Measurements from ENCODE around the gene SLC6A3.
"Not testable (repeated sequence)": the region's sequence is repeated elsewhere in the genome, so short reads cannot be mapped to it uniquely, and the experiment has no call there.

Gene SLC6A3

GRCh38 chr5:1374679-1375055 lies 70.6 kb downstream of the SLC6A3 start:
- no peak for DNase-seq (ENCODE audit: low read depth)
- TF ChIP-seq, protein P1, sequence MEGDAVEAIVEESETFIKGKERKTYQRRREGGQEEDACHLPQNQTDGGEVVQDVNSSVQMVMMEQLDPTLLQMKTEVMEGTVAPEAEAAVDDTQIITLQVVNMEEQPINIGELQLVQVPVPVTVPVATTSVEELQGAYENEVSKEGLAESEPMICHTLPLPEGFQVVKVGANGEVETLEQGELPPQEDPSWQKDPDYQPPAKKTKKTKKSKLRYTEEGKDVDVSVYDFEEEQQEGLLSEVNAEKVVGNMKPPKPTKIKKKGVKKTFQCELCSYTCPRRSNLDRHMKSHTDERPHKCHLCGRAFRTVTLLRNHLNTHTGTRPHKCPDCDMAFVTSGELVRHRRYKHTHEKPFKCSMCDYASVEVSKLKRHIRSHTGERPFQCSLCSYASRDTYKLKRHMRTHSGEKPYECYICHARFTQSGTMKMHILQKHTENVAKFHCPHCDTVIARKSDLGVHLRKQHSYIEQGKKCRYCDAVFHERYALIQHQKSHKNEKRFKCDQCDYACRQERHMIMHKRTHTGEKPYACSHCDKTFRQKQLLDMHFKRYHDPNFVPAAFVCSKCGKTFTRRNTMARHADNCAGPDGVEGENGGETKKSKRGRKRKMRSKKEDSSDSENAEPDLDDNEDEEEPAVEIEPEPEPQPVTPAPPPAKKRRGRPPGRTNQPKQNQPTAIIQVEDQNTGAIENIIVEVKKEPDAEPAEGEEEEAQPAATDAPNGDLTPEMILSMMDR (IDR thresholded peaks at IDR 0.05; ENCODE audit: control insufficient read depth, insufficient read depth, low read depth, low read length, missing control alignments): no peak
- no peak overlapping the region for H3K4me3 ChIP-seq (ENCODE audit: control insufficient read depth, low read depth, low read length)

- DNase-seq (ENCODE audit: low read depth): no peak
- TF ChIP-seq, protein P1 (IDR thresholded peaks at IDR 0.05; ENCODE audit: control insufficient read depth, insufficient read depth, low read depth, low read length, missing control alignments): no peak
- H3K4me3 ChIP-seq (ENCODE audit: control insufficient read depth, low read depth, low read length): no peak overlapping the region
These were observed 71.1 kb downstream of the SLC6A3 start for GRCh38 chr5:1374030-1374678.

DNA sequence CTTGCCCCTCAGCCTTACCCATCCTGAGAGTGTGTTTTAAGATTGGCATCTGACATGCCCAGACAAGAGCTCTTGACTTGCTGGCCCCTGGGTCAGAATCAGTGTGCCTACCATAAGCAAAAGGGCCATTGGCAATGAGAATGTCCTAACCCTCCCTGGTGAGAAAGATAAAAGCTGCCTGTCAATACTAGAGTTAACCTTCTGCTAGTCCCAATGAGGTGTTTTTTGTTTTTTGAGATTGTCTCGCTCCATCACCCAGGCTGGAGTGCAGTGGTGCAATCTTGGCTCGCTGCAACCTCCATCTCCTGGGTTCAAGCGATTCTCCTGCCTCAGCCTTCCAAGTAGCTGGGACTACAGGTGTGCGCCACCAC lies 73.3 kb downstream of the SLC6A3 start:
- not testable (repeated sequence) for H3K4me3 ChIP-seq (ENCODE audit: control insufficient read depth, low read depth, low read length); DNase-seq (ENCODE audit: low read depth)

- H3K4me3 ChIP-seq (ENCODE audit: control insufficient read depth, low read depth, low read length): no peak overlapping the region
- TF ChIP-seq, protein P1 (IDR thresholded peaks at IDR 0.05; ENCODE audit: control insufficient read depth, insufficient read depth, low read depth, low read length, missing control alignments): no peak
- DNase-seq (ENCODE audit: low read depth): no peak
These were observed 73.8 kb downstream of the SLC6A3 start for GRCh38 chr5:1371218-1371971.

GRCh38 chr5:1370006-1370405 lies 75.2 kb downstream of the SLC6A3 start:
- no peak for DNase-seq (ENCODE audit: low read depth)
- TF ChIP-seq, protein P1 (IDR thresholded peaks at IDR 0.05; ENCODE audit: control insufficient read depth, insufficient read depth, low read depth, low read length, missing control alignments): no peak
- no peak overlapping the region for H3K4me3 ChIP-seq (ENCODE audit: control insufficient read depth, low read depth, low read length)

DNA sequence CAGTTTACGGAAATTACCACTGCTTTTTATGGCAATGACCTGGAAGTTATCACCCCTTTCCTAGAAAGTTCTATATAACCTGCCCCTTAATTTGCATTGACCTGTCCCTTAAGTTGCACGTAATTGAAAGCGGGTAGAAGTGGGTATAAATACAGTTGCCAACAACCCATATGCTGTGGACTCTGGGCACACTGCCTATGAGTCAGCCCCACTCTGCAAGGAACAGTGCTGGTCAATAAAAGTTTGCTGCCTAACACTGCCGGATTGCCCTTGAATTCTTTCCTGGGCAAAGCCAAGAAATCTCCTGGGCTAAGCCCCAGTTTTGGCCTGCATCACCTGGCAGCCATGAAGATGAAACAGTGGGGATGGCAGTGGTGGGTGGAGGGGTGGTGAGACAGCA lies 76.5 kb downstream of the SLC6A3 start:
- no peak overlapping the region for H3K4me3 ChIP-seq (ENCODE audit: control insufficient read depth, low read depth, low read length)
- TF ChIP-seq, protein P1 (IDR thresholded peaks at IDR 0.05; ENCODE audit: control insufficient read depth, insufficient read depth, low read depth, low read length, missing control alignments): no peak
- DNase-seq (ENCODE audit: low read depth): no peak

DNA sequence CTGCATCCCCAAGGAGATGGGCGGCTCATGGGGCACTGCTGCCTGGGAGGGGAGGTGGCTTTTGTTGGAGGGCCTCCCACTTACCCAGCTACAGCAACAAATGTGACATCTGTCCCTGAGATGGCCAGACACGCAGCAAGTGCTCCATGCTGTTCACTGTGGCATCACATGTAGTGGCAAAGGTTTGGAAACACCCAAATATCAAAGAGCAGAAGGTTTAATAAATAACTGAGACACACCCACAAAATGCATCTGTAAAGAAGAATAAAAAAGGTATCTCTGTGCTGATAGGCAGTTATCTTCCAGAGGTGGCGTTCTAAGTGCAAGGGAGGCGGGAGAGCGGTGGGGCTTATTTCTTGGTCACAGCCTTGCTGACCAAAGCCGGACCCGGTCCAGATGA lies 77.0 kb downstream of the SLC6A3 start:
- TF ChIP-seq, protein P1 (IDR thresholded peaks at IDR 0.05; ENCODE audit: control insufficient read depth, insufficient read depth, low read depth, low read length, missing control alignments): no peak
- no peak for DNase-seq (ENCODE audit: low read depth)
- H3K4me3 ChIP-seq (ENCODE audit: control insufficient read depth, low read depth, low read length): no peak overlapping the region

All from AG09309 (cell line).